Calu3 (cell line): ENCODE measurements around the gene SLC35F5. TPM values are rescaled to one million over a fixed set of nuclear protein-coding genes. Genes with fewer than 3 reads are reported as not detected.
"Not testable (repeated sequence)": the region's sequence is repeated elsewhere in the genome, so short reads cannot be mapped to it uniquely, and the experiment has no call there.

Source experiments
- BruUV-seq: library from RNA; stranded (reverse); fragments of 400-500 nt; replicated peaks from 2 replicates; lab custom pipeline; 2021; lab: Mats Ljungman, UMichigan
- CTCF ChIA-PET: fragments of 300-600 bp; sonication (Branson Sonifier 250); formaldehyde crosslinking; loops from one replicate; lab custom pipeline; 2022; ENCODE audit warnings: antibody characterized with exemption; lab: Charles Lee
- DNase-seq: peaks from one replicate; pipeline ENCODE4 v3.0.0; 2022
- H3K27ac Mint-ChIP-seq: one replicate; pipeline ENCODE4 v1.8.0; 2022; ENCODE audit warnings: mixed read lengths; ENCODE audit not compliant: unreplicated experiment
- H3K27me3 Mint-ChIP-seq: one replicate; pipeline ENCODE4 v1.8.0; 2022; ENCODE audit warnings: mixed read lengths; ENCODE audit not compliant: unreplicated experiment
- H3K36me3 Mint-ChIP-seq: one replicate; pipeline ENCODE4 v1.8.0; 2022; ENCODE audit warnings: mild to moderate bottlenecking, moderate library complexity, mixed read lengths; ENCODE audit not compliant: insufficient read depth, unreplicated experiment
- H3K4me1 Mint-ChIP-seq: one replicate; pipeline ENCODE4 v1.8.0; 2022; ENCODE audit warnings: mild to moderate bottlenecking, low read depth, mixed read lengths; ENCODE audit not compliant: unreplicated experiment
- H3K4me3 Mint-ChIP-seq: one replicate; pipeline ENCODE4 v1.8.0; 2022; ENCODE audit warnings: mild to moderate bottlenecking, low read depth, moderate library complexity, mixed read lengths; ENCODE audit not compliant: unreplicated experiment
- H3K9me3 Mint-ChIP-seq: one replicate; pipeline ENCODE4 v1.8.0; 2022; ENCODE audit warnings: low read depth, mixed read lengths; ENCODE audit not compliant: unreplicated experiment
- intact Hi-C: fragments of 100-400 bp; cut with micrococcal nuclease; formaldehyde crosslinking; loops from one replicate; pipeline ENCODE4 v1.10.0; 2022; ENCODE audit not compliant: unreplicated experiment
- total RNA-seq: library from RNA; stranded (reverse); gene quantifications from 2 replicates; pipeline ENCODE4 v1.2.3, GENCODE V29; 2022
- TF ChIP-seq, protein P1 (sequence below): fragments of 200-600 bp; IDR thresholded peaks from one replicate; pipeline ENCODE4 v1.8.0; 2022; ENCODE audit warnings: antibody characterized with exemption; ENCODE audit not compliant: unreplicated experiment

SLC35F5 gene
- total RNA-seq, 1 experiment from 2014 or later: 95.1 TPM

DNA sequence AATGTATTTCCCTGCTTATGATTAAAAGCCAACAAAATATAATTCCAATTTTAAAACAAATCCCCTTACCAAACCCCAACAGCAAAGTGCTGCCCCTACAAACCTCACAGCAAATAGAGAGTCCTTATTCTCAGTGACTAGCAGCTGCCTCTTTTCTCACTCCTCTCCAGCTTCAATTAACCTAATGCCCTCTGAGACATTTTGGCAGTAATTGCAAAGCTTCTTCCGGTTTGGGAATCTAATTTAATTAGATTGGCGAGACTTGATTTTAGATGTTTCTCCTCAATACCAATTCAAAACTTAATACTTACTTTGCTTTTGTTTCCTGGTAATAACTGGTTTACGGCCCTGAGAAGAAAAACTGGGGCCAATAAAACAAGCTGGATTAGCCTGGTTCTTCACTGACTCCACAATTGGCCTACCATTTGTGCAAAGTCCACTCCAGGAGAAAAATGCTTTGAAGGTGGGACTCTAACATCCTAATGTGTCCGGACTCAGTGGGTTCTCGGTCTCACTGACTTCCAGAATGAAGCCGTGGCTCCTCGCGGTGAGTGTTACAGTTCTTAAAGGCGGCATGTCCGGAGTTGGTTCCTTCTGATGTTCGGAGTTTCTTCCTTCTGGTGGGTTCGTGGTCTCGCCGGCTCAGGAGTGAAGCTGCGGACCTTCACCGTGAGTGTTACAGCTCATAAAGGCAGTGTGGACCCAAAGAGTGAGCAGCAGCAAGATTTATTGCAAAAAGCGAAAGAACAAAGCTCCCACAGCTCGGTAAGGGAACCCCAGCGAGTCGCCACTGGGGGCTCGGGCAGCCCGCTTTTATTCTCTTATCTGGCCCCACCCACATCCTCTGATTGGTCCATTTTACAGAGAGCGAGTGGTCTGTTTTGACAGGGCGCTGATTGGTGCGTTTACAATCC is 52.8 kb downstream of the SLC35F5 start:
- Mint-ChIP-seq H3K4me3 (no peak overlapping the region), H3K4me1 (no peaks in the 10 kb centered on the region), H3K27me3 (no peaks in the 10 kb centered on the region), H3K27ac (no peak overlapping the region), H3K36me3 (peaks cover 6% of the 10 kb centered on the region), H3K9me3 (no peaks in the 10 kb centered on the region)
- intact Hi-C loops: no loop called here
- BruUV-seq: no TSS peak
- CTCF ChIA-PET: no interaction called here
- DNase-seq: no peak
- TF ChIP-seq, protein P1, sequence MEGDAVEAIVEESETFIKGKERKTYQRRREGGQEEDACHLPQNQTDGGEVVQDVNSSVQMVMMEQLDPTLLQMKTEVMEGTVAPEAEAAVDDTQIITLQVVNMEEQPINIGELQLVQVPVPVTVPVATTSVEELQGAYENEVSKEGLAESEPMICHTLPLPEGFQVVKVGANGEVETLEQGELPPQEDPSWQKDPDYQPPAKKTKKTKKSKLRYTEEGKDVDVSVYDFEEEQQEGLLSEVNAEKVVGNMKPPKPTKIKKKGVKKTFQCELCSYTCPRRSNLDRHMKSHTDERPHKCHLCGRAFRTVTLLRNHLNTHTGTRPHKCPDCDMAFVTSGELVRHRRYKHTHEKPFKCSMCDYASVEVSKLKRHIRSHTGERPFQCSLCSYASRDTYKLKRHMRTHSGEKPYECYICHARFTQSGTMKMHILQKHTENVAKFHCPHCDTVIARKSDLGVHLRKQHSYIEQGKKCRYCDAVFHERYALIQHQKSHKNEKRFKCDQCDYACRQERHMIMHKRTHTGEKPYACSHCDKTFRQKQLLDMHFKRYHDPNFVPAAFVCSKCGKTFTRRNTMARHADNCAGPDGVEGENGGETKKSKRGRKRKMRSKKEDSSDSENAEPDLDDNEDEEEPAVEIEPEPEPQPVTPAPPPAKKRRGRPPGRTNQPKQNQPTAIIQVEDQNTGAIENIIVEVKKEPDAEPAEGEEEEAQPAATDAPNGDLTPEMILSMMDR: no peak

DNA sequence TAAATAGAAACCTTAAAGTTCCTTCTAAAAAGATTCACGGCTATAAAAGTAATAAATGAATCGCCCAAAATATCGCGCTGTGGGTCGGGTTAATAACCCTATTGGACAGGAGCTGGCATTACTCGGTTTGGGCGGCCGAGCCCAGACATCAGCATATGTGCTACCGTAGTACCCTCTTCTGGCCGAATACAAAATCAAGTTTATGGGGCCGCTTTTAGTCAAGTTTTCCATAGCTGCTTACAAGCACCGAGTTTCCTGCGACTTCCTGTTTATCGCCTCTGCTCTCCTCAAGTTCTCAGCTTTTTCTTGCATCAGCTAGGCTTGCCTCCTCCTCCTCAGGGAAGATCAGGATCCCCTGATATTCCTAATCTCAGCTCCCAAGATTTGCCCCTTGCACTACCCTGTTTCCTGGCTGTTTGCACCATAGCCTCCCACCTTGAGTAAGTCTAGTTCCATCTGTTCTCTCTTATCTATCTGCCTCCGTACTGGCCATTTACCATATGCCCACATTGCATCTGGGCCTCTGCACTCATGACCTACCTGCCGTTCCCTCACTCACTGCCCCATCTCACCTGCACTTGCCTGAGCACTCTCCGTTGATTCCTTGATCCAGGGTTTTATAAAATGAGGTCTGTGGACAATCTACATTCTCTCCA is 56.1 kb downstream of the SLC35F5 start:
- TF ChIP-seq, protein P1: no peak
- H3K36me3 Mint-ChIP-seq: peaks cover 6% of the 10 kb centered on the region
- CTCF ChIA-PET: no interaction called here
- no peak overlapping the region for H3K27ac Mint-ChIP-seq
- no peak overlapping the region for H3K4me3 Mint-ChIP-seq
- H3K4me1 Mint-ChIP-seq: no peaks in the 10 kb centered on the region
- no peaks in the 10 kb centered on the region for H3K9me3 Mint-ChIP-seq
- intact Hi-C loops: no loop called here
- H3K27me3 Mint-ChIP-seq: no peaks in the 10 kb centered on the region
- no peak for DNase-seq
- BruUV-seq: no TSS peak

DNA sequence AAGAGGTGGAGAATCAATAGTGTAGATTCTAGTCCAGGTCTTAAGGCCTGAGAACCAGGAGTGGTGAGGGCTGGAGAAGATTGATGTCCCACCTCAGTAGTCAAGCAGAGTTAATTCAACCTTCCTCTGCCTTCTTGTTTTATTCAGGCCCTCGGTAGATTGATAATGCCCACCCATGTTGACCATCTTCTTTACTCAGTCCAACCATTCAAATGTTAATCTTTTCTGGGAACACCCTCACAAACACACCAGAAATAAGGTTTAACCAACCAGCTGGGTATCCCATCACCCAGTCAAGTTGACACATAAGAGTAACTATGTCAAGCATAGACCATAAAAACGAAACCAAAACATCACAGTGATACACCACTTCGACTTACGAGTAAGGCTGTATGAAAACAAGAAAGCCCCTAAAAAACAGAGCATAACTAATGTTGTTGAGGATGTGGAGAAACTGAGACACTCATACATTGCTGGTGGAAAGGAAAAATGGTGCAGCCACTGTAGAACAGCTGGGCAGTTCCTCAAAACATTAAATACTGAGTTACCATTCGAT is 57.5 kb downstream of the SLC35F5 start:
- TF ChIP-seq, protein P1: no peak
- Mint-ChIP-seq H3K27ac (no peak overlapping the region), H3K4me1 (no peaks in the 10 kb centered on the region), H3K4me3 (no peak overlapping the region), H3K36me3 (peaks cover 6% of the 10 kb centered on the region), H3K9me3 (no peaks in the 10 kb centered on the region), H3K27me3 (no peaks in the 10 kb centered on the region)
- intact Hi-C loops: no loop called here
- BruUV-seq: no TSS peak
- CTCF ChIA-PET: no interaction called here
- no peak for DNase-seq

DNA sequence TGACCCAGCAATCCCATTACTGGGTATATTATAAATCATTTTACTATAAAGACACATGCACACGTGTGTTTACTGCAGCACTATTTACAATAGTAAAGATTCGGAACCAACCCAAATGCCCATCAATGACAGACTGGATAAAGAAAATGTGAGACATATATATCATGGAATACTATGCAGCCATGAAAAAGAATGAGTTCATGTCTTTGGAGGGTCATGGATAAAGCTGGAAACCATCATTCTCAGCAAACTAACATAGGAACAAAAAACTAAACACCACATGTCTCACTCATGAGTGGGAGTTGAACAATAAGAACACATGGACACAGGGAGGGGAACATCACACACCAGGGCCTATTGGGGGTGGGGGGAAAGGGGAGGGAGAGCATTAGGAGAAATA is 58.2 kb downstream of the SLC35F5 start:
- H3K4me1 Mint-ChIP-seq, H3K27ac Mint-ChIP-seq, H3K4me3 Mint-ChIP-seq, intact Hi-C loops, BruUV-seq, H3K36me3 Mint-ChIP-seq, CTCF ChIA-PET, H3K9me3 Mint-ChIP-seq, H3K27me3 Mint-ChIP-seq, DNase-seq: not testable (repeated sequence)
